Kidney (tissue), 14 donors: Measurements from ENCODE around the gene ISCU. TPM values are rescaled to one million over a fixed set of nuclear protein-coding genes. Genes with fewer than 3 reads are reported as not detected.

Experiments
- DNase-seq, 5 donors: peaks; one replicate each; pipeline ENCODE4 v3.0.0-alpha.2; 2013 to 2020
- FAIRE-seq: peaks from 2 replicates; lab custom pipeline; 2012; peaks lifted over from hg19 to GRCh38; lab: Jason Lieb, UNC
- H3K27ac ChIP-seq, 2 donors: one replicate each; pipeline ENCODE4 v1.7.0; 2013; ENCODE audit warnings: low read depth in 2 of 2, low read length in 2 of 2, inconsistent platforms in 1 of 2
- H3K27me3 ChIP-seq: one replicate; pipeline ENCODE4 v1.7.1; 2013; ENCODE audit warnings: low read length, inconsistent platforms; ENCODE audit not compliant: control insufficient read depth, insufficient read depth
- H3K36me3 ChIP-seq, 3 donors: one replicate each; pipeline versions ENCODE4 v1.7.0 to v1.7.1; 2013; ENCODE audit warnings: low read length in 3 of 3, control low read depth in 1 of 3, inconsistent platforms in 1 of 3; ENCODE audit not compliant: insufficient read depth in 3 of 3, control insufficient read depth in 2 of 3
- H3K4me1 ChIP-seq, 3 donors: one replicate each; pipeline versions ENCODE4 v1.7.0 to v1.7.1; 2013; ENCODE audit warnings: low read length in 3 of 3, inconsistent platforms in 1 of 3, low read depth in 1 of 3; ENCODE audit not compliant: control insufficient read depth in 2 of 3, insufficient read depth in 2 of 3
- H3K4me3 ChIP-seq, 3 donors: one replicate each; pipeline versions ENCODE4 v1.7.0 to v1.8.1; 2013; ENCODE audit warnings: low read length in 3 of 3, control low read depth in 1 of 3, inconsistent platforms in 1 of 3
- H3K9ac ChIP-seq, 3 donors: one replicate each; pipeline versions ENCODE4 v1.7.0 to v1.7.1; 2013; ENCODE audit warnings: low read length in 3 of 3, control low read depth in 1 of 3, inconsistent platforms in 1 of 3
- H3K9me3 ChIP-seq, 3 donors: one replicate each; pipeline versions ENCODE4 v1.7.0 to v1.7.1; 2013; ENCODE audit warnings: low read length in 3 of 3, control low read depth in 1 of 3, inconsistent platforms in 1 of 3; ENCODE audit not compliant: control insufficient read depth in 2 of 3, insufficient read depth in 1 of 3
- intact Hi-C: fragments of 100-400 bp; cut with DNase I; formaldehyde crosslinking; loops from one replicate; pipeline ENCODE4 v1.11.1; 2022
- polyA plus RNA-seq: library from polyadenylated mRNA; stranded (reverse); fragments of 350-450 nt; fragmentation: Illumina TruSeq; extraction: RNeasy Lipid Tissue Mini Kit (QIAGEN cat#74804); gene quantifications from one replicate; pipeline ENCODE4 v1.2.3, GENCODE V29; 2014; ENCODE audit warnings: low read depth, low replicate concordance; ENCODE audit not compliant: insufficient read depth
- total RNA-seq: library from RNA; stranded (reverse); fragmentation: NEBNext Ultra II Directional; extraction: Animal tissue kit (Norgen Biotek cat#: 25700); gene quantifications from one replicate; pipeline ENCODE4 v1.2.1, GENCODE V29; 2021
- TF ChIP-seq, protein P1 (sequence below): IDR thresholded peaks from 3 replicates; pipeline ENCODE4 v1.5.1; 2012; ENCODE audit warnings: mild to moderate bottlenecking, moderate library complexity, borderline replicate concordance; ENCODE audit not compliant: insufficient read depth; ENCODE audit errors: extremely low read depth
- donor health status: control.
- donor health status: control.
- donor health status: control.
- donor health status: control.
- donor health status: control.
- donor health status: DM: yes; HTN: yes; CAD: no.
- donor health status: Normal renal cell carcinoma (clear cell type).

The ISCU gene
- total and polyA plus RNA-seq, 2 donors from 2014 or later, result 183 to 511 TPM

DNA sequence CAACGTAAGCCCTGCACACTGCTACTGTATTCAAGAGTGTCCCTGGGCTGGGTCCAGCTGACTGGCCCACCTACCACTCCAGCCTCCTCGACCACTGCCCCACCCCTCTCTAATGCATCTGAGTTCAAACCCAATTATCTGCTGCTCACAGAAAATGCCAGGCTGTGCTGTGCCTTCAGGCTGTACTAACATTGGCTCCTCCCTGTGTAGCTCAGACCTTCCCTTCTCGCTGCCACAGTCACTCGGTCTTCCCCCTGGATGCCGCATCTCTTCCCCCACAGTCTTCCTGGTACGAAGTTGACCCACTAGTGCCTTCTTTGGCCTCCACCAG, 35.3 kb upstream of the ISCU start:
- Histone ChIP-seq H3K27me3 (no peaks in the 10 kb centered on the region), H3K9me3 (no peaks in the 10 kb centered on the region), H3K27ac (no peak overlapping the region), H3K9ac (no peak overlapping the region), H3K36me3 (peaks cover 7 to 71% (median 64%) of the 10 kb centered on the region in 3 donors), H3K4me3 (no peak overlapping the region), H3K4me1 (no peaks in the 10 kb centered on the region)
- no peak for FAIRE-seq
- TF ChIP-seq, protein P1, sequence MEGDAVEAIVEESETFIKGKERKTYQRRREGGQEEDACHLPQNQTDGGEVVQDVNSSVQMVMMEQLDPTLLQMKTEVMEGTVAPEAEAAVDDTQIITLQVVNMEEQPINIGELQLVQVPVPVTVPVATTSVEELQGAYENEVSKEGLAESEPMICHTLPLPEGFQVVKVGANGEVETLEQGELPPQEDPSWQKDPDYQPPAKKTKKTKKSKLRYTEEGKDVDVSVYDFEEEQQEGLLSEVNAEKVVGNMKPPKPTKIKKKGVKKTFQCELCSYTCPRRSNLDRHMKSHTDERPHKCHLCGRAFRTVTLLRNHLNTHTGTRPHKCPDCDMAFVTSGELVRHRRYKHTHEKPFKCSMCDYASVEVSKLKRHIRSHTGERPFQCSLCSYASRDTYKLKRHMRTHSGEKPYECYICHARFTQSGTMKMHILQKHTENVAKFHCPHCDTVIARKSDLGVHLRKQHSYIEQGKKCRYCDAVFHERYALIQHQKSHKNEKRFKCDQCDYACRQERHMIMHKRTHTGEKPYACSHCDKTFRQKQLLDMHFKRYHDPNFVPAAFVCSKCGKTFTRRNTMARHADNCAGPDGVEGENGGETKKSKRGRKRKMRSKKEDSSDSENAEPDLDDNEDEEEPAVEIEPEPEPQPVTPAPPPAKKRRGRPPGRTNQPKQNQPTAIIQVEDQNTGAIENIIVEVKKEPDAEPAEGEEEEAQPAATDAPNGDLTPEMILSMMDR, result no peak
- intact Hi-C loops, result no loop called here
- no peak for DNase-seq

DNA sequence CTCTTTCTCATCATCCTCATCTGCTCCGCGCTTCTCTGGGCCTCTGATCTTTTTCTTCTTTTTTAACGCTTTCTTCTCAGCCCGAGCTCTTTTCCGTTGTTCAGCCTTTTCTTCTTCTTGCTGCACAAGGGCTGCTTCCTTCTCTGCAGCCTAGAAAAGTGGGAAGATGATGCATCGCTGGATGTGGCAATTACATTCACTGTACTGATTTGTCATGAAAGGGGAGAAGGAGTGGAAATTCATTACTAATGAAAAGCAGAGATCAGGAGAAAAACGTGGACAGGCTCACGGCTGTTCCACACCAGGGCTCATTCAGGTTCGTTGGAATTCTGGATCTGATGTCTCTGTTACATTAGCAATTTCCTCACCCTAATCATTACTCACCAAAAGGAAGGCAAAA, 32.2 kb upstream of the ISCU start:
- Histone ChIP-seq H3K4me1 (no peaks in the 10 kb centered on the region), H3K9me3 (no peaks in the 10 kb centered on the region), H3K4me3 (no peak overlapping the region), H3K27me3 (no peaks in the 10 kb centered on the region), H3K9ac (no peak overlapping the region), H3K36me3 (peaks cover 8 to 73% (median 44%) of the 10 kb centered on the region in 3 donors), H3K27ac (no peak overlapping the region)
- TF ChIP-seq, protein P1, result no peak
- intact Hi-C loops, result no loop called here
- FAIRE-seq (no peak), DNase-seq (no peak)

GRCh38 chr12:108531929-108532848, 30.2 kb upstream of the ISCU start:
- FAIRE-seq (no peak), DNase-seq (peak in 3 of 5 donors; percentile 41 to 62 (median 58))
- H3K9ac ChIP-seq, result no peak overlapping the region

More at GRCh38 chr12:108531929-108532848, 30.2 kb upstream of the ISCU start:
- Histone ChIP-seq H3K27ac (no peak overlapping the region), H3K9me3 (no peaks in the 10 kb centered on the region), H3K36me3 (peaks cover 9 to 72% (median 46%) of the 10 kb centered on the region in 3 donors), H3K27me3 (no peaks in the 10 kb centered on the region), H3K4me1 (no peaks in the 10 kb centered on the region), H3K4me3 (no peak overlapping the region)
- TF ChIP-seq, protein P1, result no peak
- intact Hi-C loops, result no loop called here
